AG10803 (cell line): ENCODE results near the gene MYO16.

Experiments used
- DNase-seq: peaks from one replicate; pipeline ENCODE4 v3.0.0; 2010; ENCODE audit warnings: low read depth
- H3K4me3 ChIP-seq: 2 replicates; pipeline ENCODE4 v1.5.1; 2011; ENCODE audit warnings: mild to moderate bottlenecking, low read length, control low read depth
- CTCF ChIP-seq: conservative IDR thresholded peaks from 2 replicates; pipeline ENCODE4 v1.5.1; 2011; ENCODE audit warnings: mild to moderate bottlenecking, low read length, control low read depth, inconsistent platforms

Gene MYO16

GRCh38 chr13:108859197-108860012, 230.0 kb downstream of the MYO16 start:
- DNase-seq, result peak; percentile 70
- no peak for TF ChIP-seq CTCF
- H3K4me3 ChIP-seq, result no peak overlapping the region; the same call in 1 of the 2 replicates

GRCh38 chr13:108860418-108860817, 231.0 kb downstream of the MYO16 start:
- TF ChIP-seq CTCF, result no peak
- DNase-seq, result no peak
- H3K4me3 ChIP-seq, result no peak overlapping the region

GRCh38 chr13:108877300-108877699, 247.9 kb downstream of the MYO16 start:
- H3K4me3 ChIP-seq, result no peak overlapping the region
- no peak for TF ChIP-seq CTCF
- no peak for DNase-seq

- no peak for TF ChIP-seq CTCF
- no peak for DNase-seq
- H3K4me3 ChIP-seq, result no peak overlapping the region
Observed at GRCh38 chr13:108878732-108879131, 249.3 kb downstream of the MYO16 start.

- no peak overlapping the region for H3K4me3 ChIP-seq
- no peak for DNase-seq
- no peak for TF ChIP-seq CTCF
Observed at GRCh38 chr13:108889324-108889984, 260.0 kb downstream of the MYO16 start.

GRCh38 chr13:108895220-108895704, 265.9 kb downstream of the MYO16 start:
- DNase-seq, result peak; percentile 45
- no peak overlapping the region for H3K4me3 ChIP-seq
- peak; percentile 58 for TF ChIP-seq CTCF
